HuH-7.5 (cell line): ENCODE results near the gene BCL2L13.

Experiments used
- DNase-seq: peaks from one replicate; pipeline ENCODE4 v3.0.0; 2011; ENCODE audit warnings: low spot score

Gene BCL2L13

GRCh38 chr22:17726928-17727897 is 88.7 kb downstream of the BCL2L13 start:
- no peak for DNase-seq

GRCh38 chr22:17728786-17729185 is 90.2 kb downstream of the BCL2L13 start:
- DNase-seq = no peak

- DNase-seq = no peak
These were observed 91.0 kb downstream of the BCL2L13 start for GRCh38 chr22:17729561-17729960.

- no peak for DNase-seq
These were observed 93.8 kb downstream of the BCL2L13 start for GRCh38 chr22:17732251-17732854.

GRCh38 chr22:17733466-17733865 is 94.9 kb downstream of the BCL2L13 start:
- no peak for DNase-seq

GRCh38 chr22:17734187-17734586 is 95.6 kb downstream of the BCL2L13 start:
- DNase-seq = no peak

- no peak for DNase-seq
These were observed 100.0 kb downstream of the BCL2L13 start for GRCh38 chr22:17738386-17739128.

GRCh38 chr22:17739196-17739975 is 100.8 kb downstream of the BCL2L13 start:
- DNase-seq = no peak

GRCh38 chr22:17741866-17742526 is 103.4 kb downstream of the BCL2L13 start:
- no peak for DNase-seq

- DNase-seq = peak; percentile 99
These were observed 104.0 kb downstream of the BCL2L13 start for GRCh38 chr22:17742527-17742902.

GRCh38 chr22:17743661-17744411 is 105.3 kb downstream of the BCL2L13 start:
- DNase-seq = no peak

GRCh38 chr22:17744430-17744829 is 105.9 kb downstream of the BCL2L13 start:
- no peak for DNase-seq

GRCh38 chr22:17746916-17747315 is 108.4 kb downstream of the BCL2L13 start:
- no peak for DNase-seq

GRCh38 chr22:17748555-17749353 is 110.2 kb downstream of the BCL2L13 start:
- DNase-seq = no peak

GRCh38 chr22:17749605-17750395 is 111.2 kb downstream of the BCL2L13 start:
- DNase-seq = no peak

- DNase-seq = no peak
These were observed 113.0 kb downstream of the BCL2L13 start for GRCh38 chr22:17751596-17751995.

- DNase-seq = no peak
These were observed 114.9 kb downstream of the BCL2L13 start for GRCh38 chr22:17753401-17753989.

GRCh38 chr22:17754233-17754925 is 115.8 kb downstream of the BCL2L13 start:
- no peak for DNase-seq
